SK-N-SH (cell line): ENCODE results near the gene CPXM1. TPM values are rescaled to one million over a fixed set of nuclear protein-coding genes. Genes with fewer than 3 reads are reported as not detected.

Experiments
- CTCF ChIA-PET: fragments of 300-600, 350-600 bp; formaldehyde crosslinking; extraction: SDS; loops from one replicate; lab custom pipeline; 2021; lab: Yijun Ruan, JAX
- POLR2A ChIA-PET: fragments of 350-600 bp; sonication (Branson Sonifier 250); formaldehyde crosslinking; extraction: SDS; loops from one replicate; lab custom pipeline; 2020; ENCODE audit warnings: antibody characterized with exemption, inconsistent platforms; lab: Yijun Ruan, JAX
- DNase-seq: peaks from one replicate; pipeline ENCODE4 v3.0.0; 2012
- H2AFZ ChIP-seq: fragments of 200-600 bp; sonication (generic); 2 replicates; pipeline ENCODE4 v1.8.1; 2016; ENCODE audit warnings: antibody characterized with exemption, mild to moderate bottlenecking, low read depth
- H3F3A ChIP-seq: fragments of 200-600 bp; sonication (generic); replicated peaks from 2 replicates; pipeline ENCODE3; 2016; ENCODE audit warnings: antibody characterized with exemption, mild to moderate bottlenecking; ENCODE audit not compliant: insufficient read depth
- H3K27ac ChIP-seq, 2 experiments: fragments of 200-500 bp in 1 of 2; fragments of 200-600 bp in 1 of 2; sonication (Bioruptor generic) in 1 of 2; sonication (generic), shearing (Covaris generic) in 1 of 2; 2 replicates each; pipeline versions ENCODE4 v1.5.1 to v1.6.1; 2014 to 2016; ENCODE audit warnings: low read depth in 2 of 2, inconsistent platforms in 1 of 2, low read length in 1 of 2, mild to moderate bottlenecking in 1 of 2, mixed read lengths in 1 of 2
- H3K27me3 ChIP-seq: fragments of 200-600 bp; sonication (generic), shearing (Covaris generic); 2 replicates; pipeline ENCODE4 v1.6.1; 2016; ENCODE audit warnings: mixed run types; ENCODE audit not compliant: insufficient read depth
- H3K36me3 ChIP-seq, 2 experiments: fragments of 200-500 bp in 1 of 2; fragments of 200-600 bp in 1 of 2; sonication (Bioruptor generic) in 1 of 2; sonication (generic) in 1 of 2; replicated peaks in 1 of 2; 2 replicates each; pipeline versions ENCODE3 to v1.5.1; 2014 to 2016; ENCODE audit warnings: low read length in 1 of 2, mild to moderate bottlenecking in 1 of 2; ENCODE audit not compliant: insufficient read depth in 2 of 2, control insufficient read depth in 1 of 2
- H3K4me1 ChIP-seq, 2 experiments: fragments of 200-500 bp in 1 of 2; fragments of 200-600 bp in 1 of 2; sonication (Bioruptor generic) in 1 of 2; sonication (generic), shearing (Covaris generic) in 1 of 2; 2 replicates each; pipeline versions ENCODE4 v1.5.1 to v1.6.1; 2014 to 2016; ENCODE audit warnings: low read depth in 1 of 2, low read length in 1 of 2, mixed run types in 1 of 2; ENCODE audit not compliant: insufficient read depth in 2 of 2, control insufficient read depth in 1 of 2
- H3K4me2 ChIP-seq: fragments of 200-600 bp; sonication (generic), shearing (Covaris generic); 2 replicates; pipeline ENCODE4 v1.6.1; 2017; ENCODE audit warnings: mixed run types
- H3K4me3 ChIP-seq, 2 experiments: fragments of 200-500 bp in 1 of 2; fragments of 200-600 bp in 1 of 2; sonication (Bioruptor generic) in 1 of 2; sonication (generic), shearing (Covaris generic) in 1 of 2; 2 replicates each; pipeline versions ENCODE4 v1.5.1 to v1.8.1; 2014 to 2016; ENCODE audit warnings: low read depth in 2 of 2, inconsistent platforms in 1 of 2, low read length in 1 of 2, mild to moderate bottlenecking in 1 of 2, mixed read lengths in 1 of 2, moderate library complexity in 1 of 2
- H3K79me2 ChIP-seq: fragments of 200-600 bp; sonication (generic); 2 replicates; pipeline ENCODE4 v1.8.1; 2017; ENCODE audit warnings: mild to moderate bottlenecking; ENCODE audit not compliant: insufficient read depth
- H3K9ac ChIP-seq: fragments of 200-600 bp; sonication (generic); 2 replicates; pipeline ENCODE4 v1.6.1; 2017; ENCODE audit warnings: mixed run types
- H3K9me2 ChIP-seq: fragments of 200-600 bp; sonication (generic); 2 replicates; pipeline ENCODE4 v1.6.1; 2017; ENCODE audit warnings: mixed run types
- H3K9me3 ChIP-seq: fragments of 200-600 bp; sonication (generic); 2 replicates; pipeline ENCODE4 v1.6.1; 2017; ENCODE audit warnings: mixed run types, mild to moderate bottlenecking, moderate library complexity
- H4K20me1 ChIP-seq: fragments of 200-600 bp; sonication (generic); 2 replicates; pipeline ENCODE4 v1.6.1; 2017; ENCODE audit warnings: mild to moderate bottlenecking, mixed run types; ENCODE audit not compliant: insufficient read depth
- CHD2 ChIP-seq: fragments of 150-350 bp; IDR thresholded peaks from 2 replicates; pipeline ENCODE4 v1.6.1; 2018; ENCODE audit warnings: low read length; ENCODE audit not compliant: partially characterized antibody
- ELF1 ChIP-seq: IDR thresholded peaks from 2 replicates; pipeline ENCODE4 v1.4.0; 2012
- FOSL2 ChIP-seq: IDR thresholded peaks from 2 replicates; pipeline ENCODE4 v1.4.0; 2012; ENCODE audit warnings: low read depth, mild to moderate bottlenecking, moderate library complexity, borderline replicate concordance
- MXI1 ChIP-seq: IDR thresholded peaks from 2 replicates; pipeline ENCODE4 v1.6.1; 2012; ENCODE audit warnings: mild to moderate bottlenecking, low read depth, low read length, improper control_type of control experiment
- POLR2AphosphoS5 ChIP-seq: IDR thresholded peaks from 2 replicates; pipeline ENCODE4 v1.6.1; 2012; ENCODE audit warnings: low read depth, low read length
- RAD21 ChIP-seq: IDR thresholded peaks from 2 replicates; pipeline ENCODE4 v1.6.1; 2012; ENCODE audit warnings: mild to moderate bottlenecking, low read length
- RFX5 ChIP-seq: IDR thresholded peaks from 2 replicates; pipeline ENCODE4 v1.6.1; 2012; ENCODE audit warnings: mild to moderate bottlenecking, improper control_type of control experiment, low read length
- TAF1 ChIP-seq: IDR thresholded peaks from 2 replicates; pipeline ENCODE4 v1.6.1; 2012; ENCODE audit warnings: low read depth, mild to moderate bottlenecking, low read length, moderate library complexity, borderline replicate concordance
- YY1 ChIP-seq: IDR thresholded peaks from 2 replicates; pipeline ENCODE4 v1.4.0; 2012; ENCODE audit warnings: low read depth, mild to moderate bottlenecking
- WGBS: methylation state at CpG from one replicate; pipeline ENCODE4 v1.1.6; 2017; ENCODE audit warnings: low lambda C conversion rate; 5-methylcytosine and 5-hydroxymethylcytosine counted together
- polyA plus RNA-seq, 3 experiments: library from polyadenylated mRNA; depleted of rRNA; stranded (reverse); fragments of >200 nt; gene quantifications; 2 replicates each; pipeline ENCODE4 v1.2.3, GENCODE V29; 2012
- TF ChIP-seq, protein P1 (sequence below): fragments of 150-350 bp; IDR thresholded peaks from 2 replicates; pipeline ENCODE4 v1.6.1; 2016; ENCODE audit warnings: mild to moderate bottlenecking, low read depth, low read length
- TF ChIP-seq, protein P2 (sequence below): IDR thresholded peaks from 2 replicates; pipeline ENCODE4 v1.6.1; 2012; ENCODE audit warnings: mild to moderate bottlenecking, low read depth, low read length, moderate library complexity
- TF ChIP-seq, protein P3 (sequence below): fragments of 200-600 bp; sonication (generic); IDR thresholded peaks from 2 replicates; pipeline ENCODE4 v1.6.1; 2017; ENCODE audit warnings: antibody characterized with exemption, mild to moderate bottlenecking, moderate library complexity
- TF ChIP-seq, protein P4 (sequence below): IDR thresholded peaks from 2 replicates; pipeline ENCODE4 v1.4.0; 2012; ENCODE audit warnings: low read depth, borderline replicate concordance

The CPXM1 gene
- polyA plus RNA-seq, 1 of the 3 experiments (the other 2 are of a cell fraction): 99.9 TPM

DNA sequence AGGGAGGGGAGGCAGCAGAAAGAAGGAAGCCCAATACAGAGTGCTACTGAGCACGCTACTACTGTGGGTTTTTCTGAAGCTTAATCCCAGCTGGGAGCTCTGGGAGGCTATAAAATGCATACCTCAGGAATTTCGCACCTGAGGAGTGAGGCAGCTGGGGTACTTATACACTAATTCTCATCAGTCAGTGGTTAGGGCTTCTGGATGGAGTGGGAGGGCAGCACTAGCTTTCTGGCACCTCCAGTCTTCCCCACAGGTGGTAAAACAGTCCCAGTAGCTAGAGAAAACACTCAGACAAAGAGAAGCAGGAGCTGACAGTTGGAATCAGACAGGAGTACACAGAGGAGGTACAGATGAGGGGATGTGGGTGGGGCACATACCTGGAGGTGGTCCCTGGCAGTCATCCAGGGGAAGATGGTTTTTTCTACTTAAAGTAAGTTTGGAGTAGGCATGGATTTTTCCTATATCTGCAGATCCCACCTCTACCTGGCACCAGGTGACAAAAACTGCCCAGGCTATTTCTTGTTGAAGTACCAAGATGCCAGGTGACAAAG, 37.8 kb downstream of the CPXM1 start:
- no peaks in the 10 kb centered on the region for H4K20me1 ChIP-seq
- H3K4me3 ChIP-seq: no peak overlapping the region
- 83% methylated on average over 1 of the region's 2 CpGs for WGBS
- H3K4me1 ChIP-seq: no peaks in the 10 kb centered on the region
- H3K9ac ChIP-seq: no peak overlapping the region
- H3K27me3 ChIP-seq: no peaks in the 10 kb centered on the region
- CTCF ChIA-PET: interaction anchor here (1.1 to 2.8 kb wide), 4 partner anchors 27 to 89 kb away, joined by 3 to 8 read pairs (median 4); no protein-coding TSS in a partner anchor
- H3K9me2 ChIP-seq: no peaks in the 10 kb centered on the region
- no peaks in the 10 kb centered on the region for H3K79me2 ChIP-seq
- DNase-seq: no peak
- no peaks in the 10 kb centered on the region for H3K36me3 ChIP-seq
- no peak overlapping the region for H3K27ac ChIP-seq
- no peak overlapping the region for H2AFZ ChIP-seq
- no peaks in the 10 kb centered on the region for H3F3A ChIP-seq
- no peaks in the 10 kb centered on the region for H3K9me3 ChIP-seq
- TF ChIP-seq YY1 (no peak), MXI1 (no peak), FOSL2 (no peak), RFX5 (no peak), POLR2AphosphoS5 (no peak), RAD21 (no peak), CHD2 (no peak), ELF1 (no peak), TAF1 (no peak)
- TF ChIP-seq, protein P1, sequence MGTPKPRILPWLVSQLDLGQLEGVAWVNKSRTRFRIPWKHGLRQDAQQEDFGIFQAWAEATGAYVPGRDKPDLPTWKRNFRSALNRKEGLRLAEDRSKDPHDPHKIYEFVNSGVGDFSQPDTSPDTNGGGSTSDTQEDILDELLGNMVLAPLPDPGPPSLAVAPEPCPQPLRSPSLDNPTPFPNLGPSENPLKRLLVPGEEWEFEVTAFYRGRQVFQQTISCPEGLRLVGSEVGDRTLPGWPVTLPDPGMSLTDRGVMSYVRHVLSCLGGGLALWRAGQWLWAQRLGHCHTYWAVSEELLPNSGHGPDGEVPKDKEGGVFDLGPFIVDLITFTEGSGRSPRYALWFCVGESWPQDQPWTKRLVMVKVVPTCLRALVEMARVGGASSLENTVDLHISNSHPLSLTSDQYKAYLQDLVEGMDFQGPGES: no peak
- TF ChIP-seq, protein P2, sequence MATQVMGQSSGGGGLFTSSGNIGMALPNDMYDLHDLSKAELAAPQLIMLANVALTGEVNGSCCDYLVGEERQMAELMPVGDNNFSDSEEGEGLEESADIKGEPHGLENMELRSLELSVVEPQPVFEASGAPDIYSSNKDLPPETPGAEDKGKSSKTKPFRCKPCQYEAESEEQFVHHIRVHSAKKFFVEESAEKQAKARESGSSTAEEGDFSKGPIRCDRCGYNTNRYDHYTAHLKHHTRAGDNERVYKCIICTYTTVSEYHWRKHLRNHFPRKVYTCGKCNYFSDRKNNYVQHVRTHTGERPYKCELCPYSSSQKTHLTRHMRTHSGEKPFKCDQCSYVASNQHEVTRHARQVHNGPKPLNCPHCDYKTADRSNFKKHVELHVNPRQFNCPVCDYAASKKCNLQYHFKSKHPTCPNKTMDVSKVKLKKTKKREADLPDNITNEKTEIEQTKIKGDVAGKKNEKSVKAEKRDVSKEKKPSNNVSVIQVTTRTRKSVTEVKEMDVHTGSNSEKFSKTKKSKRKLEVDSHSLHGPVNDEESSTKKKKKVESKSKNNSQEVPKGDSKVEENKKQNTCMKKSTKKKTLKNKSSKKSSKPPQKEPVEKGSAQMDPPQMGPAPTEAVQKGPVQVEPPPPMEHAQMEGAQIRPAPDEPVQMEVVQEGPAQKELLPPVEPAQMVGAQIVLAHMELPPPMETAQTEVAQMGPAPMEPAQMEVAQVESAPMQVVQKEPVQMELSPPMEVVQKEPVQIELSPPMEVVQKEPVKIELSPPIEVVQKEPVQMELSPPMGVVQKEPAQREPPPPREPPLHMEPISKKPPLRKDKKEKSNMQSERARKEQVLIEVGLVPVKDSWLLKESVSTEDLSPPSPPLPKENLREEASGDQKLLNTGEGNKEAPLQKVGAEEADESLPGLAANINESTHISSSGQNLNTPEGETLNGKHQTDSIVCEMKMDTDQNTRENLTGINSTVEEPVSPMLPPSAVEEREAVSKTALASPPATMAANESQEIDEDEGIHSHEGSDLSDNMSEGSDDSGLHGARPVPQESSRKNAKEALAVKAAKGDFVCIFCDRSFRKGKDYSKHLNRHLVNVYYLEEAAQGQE: no peak
- TF ChIP-seq, protein P3, sequence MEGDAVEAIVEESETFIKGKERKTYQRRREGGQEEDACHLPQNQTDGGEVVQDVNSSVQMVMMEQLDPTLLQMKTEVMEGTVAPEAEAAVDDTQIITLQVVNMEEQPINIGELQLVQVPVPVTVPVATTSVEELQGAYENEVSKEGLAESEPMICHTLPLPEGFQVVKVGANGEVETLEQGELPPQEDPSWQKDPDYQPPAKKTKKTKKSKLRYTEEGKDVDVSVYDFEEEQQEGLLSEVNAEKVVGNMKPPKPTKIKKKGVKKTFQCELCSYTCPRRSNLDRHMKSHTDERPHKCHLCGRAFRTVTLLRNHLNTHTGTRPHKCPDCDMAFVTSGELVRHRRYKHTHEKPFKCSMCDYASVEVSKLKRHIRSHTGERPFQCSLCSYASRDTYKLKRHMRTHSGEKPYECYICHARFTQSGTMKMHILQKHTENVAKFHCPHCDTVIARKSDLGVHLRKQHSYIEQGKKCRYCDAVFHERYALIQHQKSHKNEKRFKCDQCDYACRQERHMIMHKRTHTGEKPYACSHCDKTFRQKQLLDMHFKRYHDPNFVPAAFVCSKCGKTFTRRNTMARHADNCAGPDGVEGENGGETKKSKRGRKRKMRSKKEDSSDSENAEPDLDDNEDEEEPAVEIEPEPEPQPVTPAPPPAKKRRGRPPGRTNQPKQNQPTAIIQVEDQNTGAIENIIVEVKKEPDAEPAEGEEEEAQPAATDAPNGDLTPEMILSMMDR: no peak
- TF ChIP-seq, protein P4, sequence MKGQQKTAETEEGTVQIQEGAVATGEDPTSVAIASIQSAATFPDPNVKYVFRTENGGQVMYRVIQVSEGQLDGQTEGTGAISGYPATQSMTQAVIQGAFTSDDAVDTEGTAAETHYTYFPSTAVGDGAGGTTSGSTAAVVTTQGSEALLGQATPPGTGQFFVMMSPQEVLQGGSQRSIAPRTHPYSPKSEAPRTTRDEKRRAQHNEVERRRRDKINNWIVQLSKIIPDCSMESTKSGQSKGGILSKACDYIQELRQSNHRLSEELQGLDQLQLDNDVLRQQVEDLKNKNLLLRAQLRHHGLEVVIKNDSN: no peak
- POLR2A ChIA-PET: no interaction called here
- no peak overlapping the region for H3K4me2 ChIP-seq
